K562 (cell line): ENCODE results near the gene ACAP3. TPM values are rescaled to one million over a fixed set of nuclear protein-coding genes. Genes with fewer than 3 reads are reported as not detected.

ENCODE experiments used
- KDM5B ChIP-seq: fragments of 200-600 bp; sonication (generic); IDR thresholded peaks from 2 replicates; pipeline ENCODE4 v1.6.1; 2012; ENCODE audit warnings: low read depth, mild to moderate bottlenecking, moderate library complexity, low read length, control low read depth, inconsistent platforms; ENCODE audit not compliant: insufficient replicate concordance
- MAX ChIP-seq: sonication (generic); formaldehyde crosslinking; IDR thresholded peaks from 2 replicates; pipeline ENCODE4 v1.9.0; 2022; ENCODE audit warnings: mild to moderate bottlenecking, missing genetic modification reagents
- NKRF ChIP-seq: fragments of 450-650 bp; IDR thresholded peaks from 2 replicates; pipeline ENCODE4 v1.6.1; 2016; ENCODE audit warnings: borderline replicate concordance
- NR2C2 ChIP-seq, 2 experiments: fragments of 200-800 bp in 1 of 2; sonication (Bioruptor generic) in 1 of 2; sonication (generic) in 1 of 2; formaldehyde crosslinking in 1 of 2; IDR thresholded peaks; 2 replicates each; pipeline versions ENCODE4 v1.6.1 to v1.8.0; 2016 to 2022; ENCODE audit warnings: mild to moderate bottlenecking in 1 of 2, missing compliant biosample characterization in 1 of 2, missing genetic modification characterization in 1 of 2, missing genetic modification reagents in 1 of 2
- RBFOX2 ChIP-seq: fragments of 200-400 bp; formaldehyde crosslinking; IDR thresholded peaks from 2 replicates; pipeline ENCODE4 v1.6.1; 2017; ENCODE audit warnings: low read depth, mild to moderate bottlenecking, low read length, moderate library complexity
- ZBTB1 ChIP-seq: sonication (generic); formaldehyde crosslinking; IDR thresholded peaks from 2 replicates; pipeline ENCODE4 v1.8.1; 2023; ENCODE audit warnings: missing genetic modification reagents, low read depth, mild to moderate bottlenecking, borderline replicate concordance
- ZBTB11 ChIP-seq, 3 experiments: fragments of 200-800 bp in 1 of 3; fragments of 250-450 bp in 1 of 3; fragments of 450-650 bp in 1 of 3; sonication (Bioruptor Pico) in 1 of 3; sonication (Bioruptor generic) in 1 of 3; formaldehyde crosslinking in 1 of 3; IDR thresholded peaks; 2 replicates each; pipeline versions ENCODE4 v1.6.1 to v1.8.0; 2016 to 2022; ENCODE audit warnings: mild to moderate bottlenecking in 2 of 3, missing genetic modification characterization in 2 of 3, missing compliant biosample characterization in 1 of 3, moderate library complexity in 1 of 3
- ZFP91 ChIP-seq: sonication (generic); formaldehyde crosslinking; IDR thresholded peaks from 2 replicates; pipeline ENCODE4 v1.8.0; 2022; ENCODE audit warnings: mild to moderate bottlenecking, missing genetic modification reagents
- ZNF609 ChIP-seq: sonication (generic); formaldehyde crosslinking; IDR thresholded peaks from 2 replicates; pipeline ENCODE4 v1.8.1; 2023; ENCODE audit warnings: missing genetic modification reagents, mild to moderate bottlenecking, borderline replicate concordance
- polyA plus RNA-seq, 8 experiments: library from polyadenylated mRNA; depleted of rRNA in 4 of 8; stranded (reverse) in 5 of 8; unstranded in 3 of 8; fragments of >200 nt; fragmentation: Nextera tagmentation in 2 of 8; fragmentation: Illumina TruSeq in 1 of 8; extraction: Ambion mirVana in 2 of 8; extraction: Trizol in 1 of 8; gene quantifications; 2 replicates each; pipeline versions ENCODE4 v1.2.1 to v1.2.3, GENCODE V29; 2011 to 2014; ENCODE audit warnings: inconsistent platforms in 1 of 8, missing spikeins in 1 of 8
- total RNA-seq, 7 experiments: library from RNA; depleted of rRNA in 6 of 7; stranded (reverse); fragments of >200 nt in 6 of 7; fragmentation: Illumina TruSeq in 2 of 7; extraction: Trizol in 2 of 7; gene quantifications; 2 replicates each; pipeline versions ENCODE4 v1.2.1 to v1.2.3, GENCODE V29; 2011 to 2021; ENCODE audit warnings: low replicate concordance in 1 of 7

The ACAP3 gene
- total and polyA plus RNA-seq, 9 of the 15 experiments (the other 6 are each of a cell fraction or from before 2014, with no cell fraction given) = 0.01 to 49.0 (median 12.0) TPM

- peak; percentile 20; the same call in 1 of the 2 replicates for TF ChIP-seq MAX (CRISPR knock-in tag)
- TF ChIP-seq RBFOX2 = peak; percentile 19; the same call in 1 of the 2 replicates
- TF ChIP-seq ZBTB1 (CRISPR knock-in tag) = peak; percentile 35; the same call in 1 of the 2 replicates
- no peak; a peak in 1 of 6 replicates for TF ChIP-seq ZBTB11 (CRISPR knock-in tag; IDR thresholded peaks at IDR 0.05)
- peak; percentile 42 for TF ChIP-seq KDM5B
- peak; percentile 82; the same call in 1 of the 2 replicates for TF ChIP-seq ZNF609 (CRISPR knock-in tag)
- 0 out of 2 replicates have a peak, but pooled peaks have one; percentile 58 for TF ChIP-seq ZFP91
- TF ChIP-seq NKRF = 0 out of 2 replicates have a peak, but pooled peaks have one; percentile 21
- TF ChIP-seq NR2C2 (CRISPR knock-in tag; IDR thresholded peaks at IDR 0.05) = 0 out of 2 replicates have a peak, but pooled peaks have one; percentile 39
- TF ChIP-seq NR2C2 (tag; IDR thresholded peaks at IDR 0.05) = no peak
Measured at GRCh38 chr1:1272341-1273208, 35.2 kb downstream of the ACAP3 start (continued).
